ENCODE data around the gene ANO10.
"Not testable (repeated sequence)": the region's sequence is repeated elsewhere in the genome, so short reads cannot be mapped to it uniquely, and the experiment has no call there.

Gene ANO10

GRCh38 chr3:43462566-43462965 lies 159.2 kb downstream of the ANO10 start:
- DNase-seq, result not testable (repeated sequence)

GRCh38 chr3:43461345-43461744 lies 160.5 kb downstream of the ANO10 start:
- no peak for DNase-seq

GRCh38 chr3:43457038-43457437 lies 164.8 kb downstream of the ANO10 start:
- DNase-seq, result not testable (repeated sequence)

GRCh38 chr3:43455233-43455632 lies 166.6 kb downstream of the ANO10 start:
- DNase-seq, result no peak

GRCh38 chr3:43453981-43454380 lies 167.8 kb downstream of the ANO10 start:
- DNase-seq, result no peak

- DNase-seq, result no peak
These were observed 170.0 kb downstream of the ANO10 start for GRCh38 chr3:43451670-43452254.

- no peak for DNase-seq
These were observed 173.7 kb downstream of the ANO10 start for GRCh38 chr3:43448098-43448497.

GRCh38 chr3:43445820-43446219 lies 176.0 kb downstream of the ANO10 start:
- DNase-seq, result no peak

GRCh38 chr3:43442872-43443395 lies 178.9 kb downstream of the ANO10 start:
- no peak for DNase-seq

GRCh38 chr3:43436507-43437140 lies 185.2 kb downstream of the ANO10 start:
- DNase-seq, result no peak

- no peak for DNase-seq
These were observed 186.1 kb downstream of the ANO10 start for GRCh38 chr3:43435706-43436105.

- DNase-seq, result no peak
These were observed 187.4 kb downstream of the ANO10 start for GRCh38 chr3:43434431-43434830.

GRCh38 chr3:43432462-43432861 lies 189.3 kb downstream of the ANO10 start:
- no peak for DNase-seq

GRCh38 chr3:43426388-43426787 lies 195.4 kb downstream of the ANO10 start:
- no peak for DNase-seq

- no peak for DNase-seq
These were observed 196.0 kb downstream of the ANO10 start for GRCh38 chr3:43425829-43426228.

GRCh38 chr3:43423639-43424038 lies 198.2 kb downstream of the ANO10 start:
- no peak for DNase-seq

GRCh38 chr3:43423142-43423541 lies 198.7 kb downstream of the ANO10 start:
- no peak for DNase-seq

GRCh38 chr3:43418601-43419272 lies 203.1 kb downstream of the ANO10 start:
- DNase-seq, result no peak

- DNase-seq, result no peak
These were observed 204.7 kb downstream of the ANO10 start for GRCh38 chr3:43417133-43417532.

- DNase-seq, result no peak
These were observed 206.7 kb downstream of the ANO10 start for GRCh38 chr3:43415088-43415487.

GRCh38 chr3:43413676-43414368 lies 208.0 kb downstream of the ANO10 start:
- no peak for DNase-seq

- no peak for DNase-seq
These were observed 210.4 kb downstream of the ANO10 start for GRCh38 chr3:43411429-43411828.

GRCh38 chr3:43410592-43410991 lies 211.2 kb downstream of the ANO10 start:
- no peak for DNase-seq

- DNase-seq, result no peak
These were observed 212.3 kb downstream of the ANO10 start for GRCh38 chr3:43409506-43409905.
